ENCODE measurements around the gene HAUS8.

The HAUS8 gene

GRCh38 chr19:17035842-17036424 is 39.3 kb downstream of the HAUS8 start:
- in situ Hi-C loops (cut with HindIII; ENCODE audit: low pct_ligation_motif_present, low sequenced_read_pairs): no loop called here
- H3K27me3 ChIP-seq (replicated peaks): no peaks in the 10 kb centered on the region
- H3K27ac ChIP-seq: no peak overlapping the region
- H3K4me3 ChIP-seq (ENCODE audit: low read depth, low read length): no peak overlapping the region
- no peak for DNase-seq
- no peak for TF ChIP-seq CTCF (IDR thresholded peaks at IDR 0.05; ENCODE audit: low read depth, low read length, missing control alignments)
- no peaks in the 10 kb centered on the region for H3K36me3 ChIP-seq (replicated peaks)

GRCh38 chr19:17031741-17032140 is 43.5 kb downstream of the HAUS8 start:
- no peaks in the 10 kb centered on the region for H3K36me3 ChIP-seq (replicated peaks)
- in situ Hi-C loops (cut with HindIII; ENCODE audit: low pct_ligation_motif_present, low sequenced_read_pairs): no loop called here
- peaks cover 18% of the 10 kb centered on the region for H3K27me3 ChIP-seq (replicated peaks)
- DNase-seq: no peak
- no peak overlapping the region for H3K4me3 ChIP-seq (ENCODE audit: low read depth, low read length)
- H3K27ac ChIP-seq: no peak overlapping the region
- no peak for TF ChIP-seq CTCF (IDR thresholded peaks at IDR 0.05; ENCODE audit: low read depth, low read length, missing control alignments)

GRCh38 chr19:17027535-17027975 is 47.7 kb downstream of the HAUS8 start:
- peaks cover 34% of the 10 kb centered on the region for H3K27me3 ChIP-seq (replicated peaks)
- no peak overlapping the region for H3K4me3 ChIP-seq (ENCODE audit: low read depth, low read length)
- H3K27ac ChIP-seq: no peak overlapping the region
- DNase-seq: no peak
- in situ Hi-C loops (cut with HindIII; ENCODE audit: low pct_ligation_motif_present, low sequenced_read_pairs): no loop called here
- H3K36me3 ChIP-seq (replicated peaks): no peaks in the 10 kb centered on the region
- TF ChIP-seq CTCF (IDR thresholded peaks at IDR 0.05; ENCODE audit: low read depth, low read length, missing control alignments): no peak

- H3K4me3 ChIP-seq (ENCODE audit: low read depth, low read length): no peak within 1 kb of the TSS
- no peak for DNase-seq
- peaks cover 34% of the 10 kb centered on the region for H3K27me3 ChIP-seq (replicated peaks)
- no peak for TF ChIP-seq CTCF (IDR thresholded peaks at IDR 0.05; ENCODE audit: low read depth, low read length, missing control alignments)
- in situ Hi-C loops (cut with HindIII; ENCODE audit: low pct_ligation_motif_present, low sequenced_read_pairs): no loop called here
- H3K36me3 ChIP-seq (replicated peaks): no peaks in the 10 kb centered on the region
- no peak within 1 kb of the TSS for H3K27ac ChIP-seq
These were observed 48.3 kb downstream of the HAUS8 start, which contains the start of gene CPAMD8 for GRCh38 chr19:17026706-17027534. Gene CPAMD8 (minus strand): TSS chr19:17026810. CDS start chr19:17026642, 168 bp downstream.

- no peak overlapping the region for H3K27ac ChIP-seq
These were observed 49.1 kb downstream of the HAUS8 start for GRCh38 chr19:17025991-17026658.

More at GRCh38 chr19:17025991-17026658, 49.1 kb downstream of the HAUS8 start:
- in situ Hi-C loops (cut with HindIII; ENCODE audit: low pct_ligation_motif_present, low sequenced_read_pairs): no loop called here
- no peak for TF ChIP-seq CTCF (IDR thresholded peaks at IDR 0.05; ENCODE audit: low read depth, low read length, missing control alignments)
- Histone ChIP-seq H3K27me3 (replicated peaks) (peaks cover 34% of the 10 kb centered on the region), H3K4me3 (ENCODE audit: low read depth, low read length) (no peak overlapping the region), H3K36me3 (replicated peaks) (no peaks in the 10 kb centered on the region)
- DNase-seq: no peak

Data from brain microvascular endothelial cell (primary cell).